H1 (cell line): ENCODE data around the gene GLI1. TPM values are rescaled to one million over a fixed set of nuclear protein-coding genes. Genes with fewer than 3 reads are reported as not detected.

Experiments used
- CTCF ChIA-PET: fragments of 300-600 bp; sonication (Branson Sonifier 250); formaldehyde crosslinking; loops from one replicate; lab custom pipeline; 2021; ENCODE audit not compliant: partially characterized antibody; lab: Charles Lee
- POLR2A ChIA-PET: fragments of 300-600 bp; sonication (Branson Sonifier 250); formaldehyde crosslinking; loops from one replicate; lab custom pipeline; 2021; ENCODE audit warnings: inconsistent platforms; ENCODE audit not compliant: partially characterized antibody; lab: Charles Lee
- DNase-seq, 2 experiments: peaks; one replicate each; pipeline versions ENCODE4 v3.0.0 to v3.0.0-alpha.2; 2010 to 2022; ENCODE audit warnings: low spot score in 2 of 2, low read depth in 1 of 2, mixed read lengths in 1 of 2
- FAIRE-seq: peaks from 2 replicates; lab custom pipeline; 2011; peaks lifted over from hg19 to GRCh38; lab: Jason Lieb, UNC
- H2AFZ ChIP-seq: 2 replicates; pipeline ENCODE4 v1.8.1; 2012; ENCODE audit warnings: low read length, inconsistent platforms
- H2AK5ac ChIP-seq: 2 replicates; pipeline ENCODE4 v1.6.1; 2013; ENCODE audit warnings: low read depth, low read length
- H2BK120ac ChIP-seq: replicated peaks from 2 replicates; pipeline ENCODE3; 2013; ENCODE audit warnings: low read depth, low read length, inconsistent platforms
- H2BK12ac ChIP-seq: 2 replicates; pipeline ENCODE4 v1.6.1; 2013; ENCODE audit warnings: low read depth, low read length
- H2BK15ac ChIP-seq: 2 replicates; pipeline ENCODE4 v1.6.1; 2013; ENCODE audit warnings: low read length
- H2BK20ac ChIP-seq: 2 replicates; pipeline ENCODE4 v1.6.1; 2013; ENCODE audit warnings: low read length
- H2BK5ac ChIP-seq: 2 replicates; pipeline ENCODE4 v1.6.1; 2013; ENCODE audit warnings: low read depth, low read length
- H3K14ac ChIP-seq: 2 replicates; pipeline ENCODE4 v1.6.1; 2013; ENCODE audit warnings: inconsistent platforms; ENCODE audit not compliant: insufficient read length
- H3K18ac ChIP-seq: 2 replicates; pipeline ENCODE4 v1.6.1; 2013; ENCODE audit warnings: low read length; ENCODE audit errors: extremely low read depth
- H3K23ac ChIP-seq: 2 replicates; pipeline ENCODE4 v1.6.1; 2013; ENCODE audit warnings: inconsistent platforms; ENCODE audit not compliant: insufficient read length
- H3K23me2 ChIP-seq: 2 replicates; pipeline ENCODE4 v1.6.1; 2013; ENCODE audit warnings: low read depth, low read length
- H3K27ac ChIP-seq: 2 replicates; pipeline ENCODE4 v1.6.1; 2011; ENCODE audit warnings: low read depth, low read length, inconsistent platforms
- H3K27me3 ChIP-seq, 4 experiments: replicated peaks in 1 of 4; 1 replicate in 1 of 4; 2 replicates in 3 of 4; pipeline versions ENCODE4 v1.6.1 to v1.8.1; 2011 to 2013; ENCODE audit warnings: low read length in 3 of 4, mild to moderate bottlenecking in 3 of 4, inconsistent platforms in 2 of 4, mixed read lengths in 2 of 4, moderate library complexity in 1 of 4; ENCODE audit not compliant: control insufficient read depth in 3 of 4, insufficient read depth in 3 of 4; ENCODE audit errors: extremely low read depth in 1 of 4
- H3K36me3 ChIP-seq, 4 experiments: 2 replicates each; pipeline versions ENCODE4 v1.6.1 to v1.8.1; 2011 to 2013; ENCODE audit warnings: mild to moderate bottlenecking in 4 of 4, low read length in 3 of 4, moderate library complexity in 2 of 4, control low read depth in 1 of 4, inconsistent platforms in 1 of 4; ENCODE audit not compliant: insufficient read depth in 4 of 4, control insufficient read depth in 2 of 4
- H3K4ac ChIP-seq: replicated peaks from 2 replicates; pipeline ENCODE3; 2013; ENCODE audit warnings: low read length, low read depth, mixed read lengths, inconsistent platforms; ENCODE audit not compliant: insufficient read length
- H3K4me1 ChIP-seq, 4 experiments: replicated peaks in 1 of 4; 1 replicate in 1 of 4; 2 replicates in 3 of 4; pipeline versions ENCODE4 v1.6.1 to v1.8.1; 2011 to 2013; ENCODE audit warnings: low read length in 3 of 4, inconsistent platforms in 2 of 4, mixed read lengths in 1 of 4; ENCODE audit not compliant: insufficient read depth in 4 of 4, control insufficient read depth in 3 of 4
- H3K4me2 ChIP-seq, 2 experiments: 2 replicates each; pipeline versions ENCODE4 v1.6.1 to v1.8.1; 2011 to 2013; ENCODE audit warnings: low read depth in 2 of 2, low read length in 2 of 2, control low read depth in 1 of 2, inconsistent platforms in 1 of 2, mild to moderate bottlenecking in 1 of 2; ENCODE audit not compliant: insufficient read depth in 1 of 2
- H3K4me3 ChIP-seq, 4 experiments: fragments of 200-600, 300-600 bp in 1 of 4; sonication (generic), shearing (Covaris generic), sonication (Bioruptor Twin) in 1 of 4; 2 replicates each; pipeline versions ENCODE4 v1.5.1 to v1.8.1; 2011 to 2016; ENCODE audit warnings: low read length in 4 of 4, low read depth in 3 of 4, control low read depth in 2 of 4, inconsistent platforms in 2 of 4, mild to moderate bottlenecking in 2 of 4, mixed read lengths in 1 of 4, moderate library complexity in 1 of 4; ENCODE audit not compliant: insufficient read depth in 2 of 4; ENCODE audit errors: extremely low read depth in 1 of 4
- H3K56ac ChIP-seq: replicated peaks from 2 replicates; pipeline ENCODE3; 2013; ENCODE audit warnings: low read depth, mild to moderate bottlenecking, mixed read lengths, low read length, inconsistent platforms; ENCODE audit not compliant: insufficient read length
- H3K79me1 ChIP-seq: 2 replicates; pipeline ENCODE4 v1.6.1; 2013; ENCODE audit warnings: low read depth, low read length, control low read depth
- H3K79me2 ChIP-seq, 2 experiments: 2 replicates each; pipeline versions ENCODE4 v1.6.1 to v1.8.1; 2012 to 2013; ENCODE audit warnings: low read length in 2 of 2, mild to moderate bottlenecking in 2 of 2, inconsistent platforms in 1 of 2; ENCODE audit not compliant: insufficient read depth in 2 of 2, control insufficient read depth in 1 of 2
- H3K9ac ChIP-seq, 4 experiments: replicated peaks in 1 of 4; 1 replicate in 1 of 4; 2 replicates in 3 of 4; pipeline versions ENCODE4 v1.6.1 to v1.8.1; 2011 to 2013; ENCODE audit warnings: low read depth in 3 of 4, low read length in 3 of 4, control low read depth in 2 of 4, mild to moderate bottlenecking in 2 of 4, moderate library complexity in 2 of 4, inconsistent platforms in 1 of 4; ENCODE audit errors: extremely low read depth in 1 of 4
- H3K9me3 ChIP-seq, 2 experiments: 2 replicates each; pipeline versions ENCODE4 v1.6.1 to v1.8.1; 2012 to 2013; ENCODE audit warnings: mild to moderate bottlenecking in 2 of 2, moderate library complexity in 2 of 2, control low read depth in 1 of 2, inconsistent platforms in 1 of 2, low read depth in 1 of 2, low read length in 1 of 2, mixed read lengths in 1 of 2; ENCODE audit not compliant: insufficient read depth in 2 of 2
- H4K20me1 ChIP-seq, 2 experiments: replicated peaks in 1 of 2; 2 replicates each; pipeline versions ENCODE3 to v1.8.1; 2011 to 2013; ENCODE audit warnings: inconsistent platforms in 2 of 2, low read length in 2 of 2, mild to moderate bottlenecking in 1 of 2; ENCODE audit not compliant: insufficient read depth in 2 of 2, control insufficient read depth in 1 of 2
- H4K5ac ChIP-seq: 2 replicates; pipeline ENCODE4 v1.6.1; 2013; ENCODE audit warnings: low read length, low read depth, mixed read lengths, inconsistent platforms; ENCODE audit not compliant: insufficient read length
- H4K8ac ChIP-seq: 2 replicates; pipeline ENCODE4 v1.8.0; 2013; ENCODE audit warnings: mild to moderate bottlenecking, moderate library complexity, low read length, inconsistent platforms; ENCODE audit not compliant: insufficient read depth; ENCODE audit errors: extremely low read depth
- H4K91ac ChIP-seq: replicated peaks from 2 replicates; pipeline ENCODE3; 2013; ENCODE audit warnings: low read length, mixed read lengths, inconsistent platforms; ENCODE audit not compliant: insufficient read length
- BRCA1 ChIP-seq: IDR thresholded peaks from 2 replicates; pipeline ENCODE4 v1.6.1; 2012; ENCODE audit warnings: low read depth, low read length, improper control_type of control experiment
- FOSL1 ChIP-seq: IDR thresholded peaks from 2 replicates; pipeline ENCODE4 v1.6.1; 2011; ENCODE audit warnings: mild to moderate bottlenecking, low read depth, low read length, moderate library complexity; ENCODE audit not compliant: insufficient read depth
- HDAC6 ChIP-seq: IDR thresholded peaks from one replicate; pipeline ENCODE4 v1.7.1; 2012; ENCODE audit warnings: low read depth, mild to moderate bottlenecking, inconsistent platforms, low read length, moderate library complexity
- JUND ChIP-seq: IDR thresholded peaks from 2 replicates; pipeline ENCODE4 v1.6.1; 2011; ENCODE audit warnings: mild to moderate bottlenecking, improper control_type of control experiment, low read length
- RAD21 ChIP-seq, 2 experiments: IDR thresholded peaks in 1 of 2; conservative IDR thresholded peaks in 1 of 2; 2 replicates each; pipeline ENCODE4 v1.6.1; 2011; ENCODE audit warnings: low read depth in 2 of 2, low read length in 2 of 2, improper control_type of control experiment in 1 of 2, inconsistent platforms in 1 of 2, mild to moderate bottlenecking in 1 of 2, moderate library complexity in 1 of 2
- RBBP5 ChIP-seq: IDR thresholded peaks from 2 replicates; pipeline ENCODE4 v1.7.1; 2012; ENCODE audit warnings: low read depth, mild to moderate bottlenecking, inconsistent platforms, low read length, moderate library complexity, borderline replicate concordance
- RFX5 ChIP-seq: IDR thresholded peaks from 2 replicates; pipeline ENCODE4 v1.6.1; 2011; ENCODE audit warnings: low read depth, low read length, improper control_type of control experiment, borderline replicate concordance
- SIRT6 ChIP-seq: IDR thresholded peaks from one replicate; pipeline ENCODE4 v1.7.1; 2012; ENCODE audit warnings: low read length, inconsistent platforms
- TBP ChIP-seq: IDR thresholded peaks from 2 replicates; pipeline ENCODE4 v1.6.1; 2011; ENCODE audit warnings: low read depth, low read length, improper control_type of control experiment
- ZNF274 ChIP-seq: IDR thresholded peaks from 2 replicates; pipeline ENCODE4 v1.7.0; 2012; ENCODE audit warnings: low read length, borderline replicate concordance; ENCODE audit errors: extremely low read depth
- WGBS, 2 experiments: shearing (Covaris generic) in 1 of 2; methylation state at CpG; one replicate each; pipeline versions ENCODE4 v1.1.6 to v1.1.7; 2013 to 2015; ENCODE audit warnings: low lambda C conversion rate in 2 of 2, mixed read lengths in 2 of 2, inconsistent platforms in 1 of 2, low coverage in 1 of 2, missing lambda C conversion rate in 1 of 2; ENCODE audit not compliant: insufficient replicate concordance in 2 of 2, insufficient coverage in 1 of 2, insufficient read length in 1 of 2; ENCODE audit errors: extremely low coverage in 1 of 2, missing lambda C conversion rate in 1 of 2; 5-methylcytosine and 5-hydroxymethylcytosine counted together
- polyA plus RNA-seq, 7 experiments: library from polyadenylated mRNA; depleted of rRNA in 3 of 7; stranded (reverse) in 5 of 7; unstranded in 2 of 7; fragments of >200 nt in 5 of 7; fragments of 200-250 nt in 2 of 7; gene quantifications; 1 replicate in 5 of 7; 2 replicates in 1 of 7; 4 replicates in 1 of 7; pipeline versions ENCODE4 v1.2.1 to v1.2.3, GENCODE V29; 2011 to 2013; ENCODE audit warnings: missing spikeins in 2 of 7, mixed read lengths in 2 of 7
- total RNA-seq: library from RNA; stranded (reverse); fragmentation: NEBNext Ultra II Directional; extraction: Animal tissue kit (Norgen Biotek cat#: 25700); gene quantifications from 2 replicates; pipeline ENCODE4 v1.2.1, GENCODE V29; 2021
- TF ChIP-seq, protein P1 (sequence below): IDR thresholded peaks from 2 replicates; pipeline ENCODE4 v1.6.1; 2011; ENCODE audit warnings: low read length, improper control_type of control experiment
- TF ChIP-seq, protein P2 (sequence below): IDR thresholded peaks from 2 replicates; pipeline ENCODE4 v1.6.1; 2011; ENCODE audit warnings: low read depth, mild to moderate bottlenecking, low read length; ENCODE audit not compliant: insufficient read depth

Gene GLI1
- total and polyA plus RNA-seq, 2 of the 8 experiments (the other 6 are each of a cell fraction or from before 2014, with no cell fraction given): 23.5 to 25.3 TPM

DNA sequence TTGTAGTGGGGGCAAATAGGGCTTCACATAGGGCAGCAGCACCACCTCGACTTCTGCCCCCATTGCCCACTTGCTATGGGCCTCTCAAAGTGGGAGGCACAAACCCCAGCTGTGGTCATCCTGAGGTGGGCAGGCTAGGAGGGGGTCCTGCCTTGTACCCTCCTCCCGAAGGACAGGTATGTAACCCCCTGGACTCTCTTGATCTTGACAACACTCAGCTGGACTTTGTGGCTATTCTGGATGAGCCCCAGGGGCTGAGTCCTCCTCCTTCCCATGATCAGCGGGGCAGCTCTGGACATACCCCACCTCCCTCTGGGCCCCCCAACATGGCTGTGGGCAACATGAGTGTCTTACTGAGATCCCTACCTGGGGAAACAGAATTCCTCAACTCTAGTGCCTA lies 12.1 kb downstream of the GLI1 start:
- peaks cover 20 to 41% (median 35%) of the 10 kb centered on the region in 4 experiments for H3K27me3 ChIP-seq
- H3K4me3 ChIP-seq: no peak overlapping the region
- no peak for FAIRE-seq
- H2BK15ac ChIP-seq: no peak overlapping the region
- peaks cover 0 to 19% (median 4%) of the 10 kb centered on the region in 4 experiments; a peak in 6 of 7 replicates for H3K4me1 ChIP-seq
- no peaks in the 10 kb centered on the region for H3K79me2 ChIP-seq
- no peak overlapping the region for H2BK120ac ChIP-seq
- H2BK12ac ChIP-seq: no peak overlapping the region
- H4K20me1 ChIP-seq: peaks cover 0 to 6% of the 10 kb centered on the region in 2 experiments
- no peak overlapping the region for H3K9ac ChIP-seq
- no peak overlapping the region for H3K56ac ChIP-seq
- no peak overlapping the region for H2AK5ac ChIP-seq
- H2AFZ ChIP-seq: no peak overlapping the region
- POLR2A ChIA-PET: interaction anchor here (1.0 to 1.5 kb wide), 3 partner anchors 172 to 242 kb away, joined by 3 to 4 read pairs (median 4); no protein-coding TSS in a partner anchor
- no peak overlapping the region for H3K18ac ChIP-seq
- no peak overlapping the region for H3K4me2 ChIP-seq
- WGBS, 2 experiments: 81% methylated on average over 3 of the region's 3 CpGs; no CpG with 5 or more reads in 1 of the 2 experiments
- DNase-seq: no peak
- H2BK20ac ChIP-seq: no peak overlapping the region
- H4K8ac ChIP-seq: no peak overlapping the region
- H3K36me3 ChIP-seq: peaks cover 0 to 11% (median 2%) of the 10 kb centered on the region in 4 experiments; a peak in 3 of 8 replicates
- no peak overlapping the region for H4K5ac ChIP-seq
- no peak overlapping the region for H2BK5ac ChIP-seq
- CTCF ChIA-PET: interaction anchor here (0.6 to 25.1 kb wide), 5 partner anchors 9 to 766 kb away, joined by 3 to 441 read pairs (median 4); partner anchors contain the start of genes ARHGAP9, GLI1 and INHBE
- H3K23ac ChIP-seq: no peak overlapping the region
- no peaks in the 10 kb centered on the region for H3K9me3 ChIP-seq
- no peaks in the 10 kb centered on the region for H3K79me1 ChIP-seq
- H3K27ac ChIP-seq: no peak overlapping the region
- H3K4ac ChIP-seq: no peak overlapping the region
- peaks cover 8% of the 10 kb centered on the region; the same call in 1 of the 2 replicates for H3K23me2 ChIP-seq
- no peak overlapping the region for H3K14ac ChIP-seq
- no peak overlapping the region for H4K91ac ChIP-seq
- TF ChIP-seq, protein P1, sequence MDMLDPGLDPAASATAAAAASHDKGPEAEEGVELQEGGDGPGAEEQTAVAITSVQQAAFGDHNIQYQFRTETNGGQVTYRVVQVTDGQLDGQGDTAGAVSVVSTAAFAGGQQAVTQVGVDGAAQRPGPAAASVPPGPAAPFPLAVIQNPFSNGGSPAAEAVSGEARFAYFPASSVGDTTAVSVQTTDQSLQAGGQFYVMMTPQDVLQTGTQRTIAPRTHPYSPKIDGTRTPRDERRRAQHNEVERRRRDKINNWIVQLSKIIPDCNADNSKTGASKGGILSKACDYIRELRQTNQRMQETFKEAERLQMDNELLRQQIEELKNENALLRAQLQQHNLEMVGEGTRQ: no peak
- TF ChIP-seq RBBP5 (no peak), TBP (no peak), BRCA1 (no peak), FOSL1 (no peak), HDAC6 (no peak), RAD21 (IDR thresholded peaks at IDR 0.05 in 1 of 2, conservative IDR thresholded peaks at IDR 0.05 in 1 of 2; ENCODE audit: low read depth in 2 of 2, low read length in 2 of 2) (no peak), JUND (no peak), SIRT6 (no peak), ZNF274 (no peak), RFX5 (no peak)
- TF ChIP-seq, protein P2, sequence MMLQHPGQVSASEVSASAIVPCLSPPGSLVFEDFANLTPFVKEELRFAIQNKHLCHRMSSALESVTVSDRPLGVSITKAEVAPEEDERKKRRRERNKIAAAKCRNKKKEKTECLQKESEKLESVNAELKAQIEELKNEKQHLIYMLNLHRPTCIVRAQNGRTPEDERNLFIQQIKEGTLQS: no peak
